Peyer's patch (tissue), 4 donors: ENCODE measurements around the gene SNRPA.

Experiments used
- POLR2A ChIP-seq, 2 donors: fragments of 450-650 bp; IDR thresholded peaks; one replicate each; pipeline ENCODE4 v1.5.1; 2017; ENCODE audit warnings: antibody characterized with exemption in 2 of 2, mild to moderate bottlenecking in 2 of 2, moderate library complexity in 2 of 2
- TF ChIP-seq, protein P1 (sequence below), 6 experiments: fragments of 450-650 bp in 4 of 6; fragments of 200-600 bp in 2 of 6; sonication (generic) in 1 of 6; IDR thresholded peaks; one replicate each; pipeline ENCODE4 v1.5.1; 2017 to 2019; ENCODE audit warnings: antibody characterized with exemption in 6 of 6, mild to moderate bottlenecking in 3 of 6, moderate library complexity in 1 of 6

DNA sequence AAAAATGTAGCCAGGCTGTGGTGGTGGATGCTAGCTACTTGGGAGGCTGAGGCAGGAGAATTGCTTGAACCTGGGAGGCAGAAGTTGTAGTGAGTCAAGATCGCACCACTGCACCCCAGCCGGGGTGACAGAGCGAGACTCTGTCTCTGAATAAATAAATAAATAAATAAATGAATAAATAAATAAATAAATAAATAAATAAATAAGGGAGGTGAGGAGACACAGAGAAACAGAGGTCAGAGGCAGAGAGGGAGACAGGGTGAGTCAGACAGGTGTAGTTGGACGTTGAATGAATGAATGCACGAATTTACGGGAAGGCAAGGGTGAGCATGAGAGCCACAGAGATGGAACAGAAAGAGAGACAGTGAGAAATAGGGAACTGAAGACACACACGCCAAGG lies 30.1 kb downstream of the SNRPA start:
- TF ChIP-seq, protein P1, sequence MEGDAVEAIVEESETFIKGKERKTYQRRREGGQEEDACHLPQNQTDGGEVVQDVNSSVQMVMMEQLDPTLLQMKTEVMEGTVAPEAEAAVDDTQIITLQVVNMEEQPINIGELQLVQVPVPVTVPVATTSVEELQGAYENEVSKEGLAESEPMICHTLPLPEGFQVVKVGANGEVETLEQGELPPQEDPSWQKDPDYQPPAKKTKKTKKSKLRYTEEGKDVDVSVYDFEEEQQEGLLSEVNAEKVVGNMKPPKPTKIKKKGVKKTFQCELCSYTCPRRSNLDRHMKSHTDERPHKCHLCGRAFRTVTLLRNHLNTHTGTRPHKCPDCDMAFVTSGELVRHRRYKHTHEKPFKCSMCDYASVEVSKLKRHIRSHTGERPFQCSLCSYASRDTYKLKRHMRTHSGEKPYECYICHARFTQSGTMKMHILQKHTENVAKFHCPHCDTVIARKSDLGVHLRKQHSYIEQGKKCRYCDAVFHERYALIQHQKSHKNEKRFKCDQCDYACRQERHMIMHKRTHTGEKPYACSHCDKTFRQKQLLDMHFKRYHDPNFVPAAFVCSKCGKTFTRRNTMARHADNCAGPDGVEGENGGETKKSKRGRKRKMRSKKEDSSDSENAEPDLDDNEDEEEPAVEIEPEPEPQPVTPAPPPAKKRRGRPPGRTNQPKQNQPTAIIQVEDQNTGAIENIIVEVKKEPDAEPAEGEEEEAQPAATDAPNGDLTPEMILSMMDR (IDR thresholded peaks at IDR 0.05), result no peak
- TF ChIP-seq POLR2A (IDR thresholded peaks at IDR 0.05), result no peak
